ENCODE measurements around the gene RBMS3.

RBMS3 gene

GRCh38 chr3:29552051-29552450 lies 271.2 kb downstream of the RBMS3 start:
- no peak for TF ChIP-seq CTCF (IDR thresholded peaks at IDR 0.05)

GRCh38 chr3:29554566-29554965 lies 273.7 kb downstream of the RBMS3 start:
- no peak for TF ChIP-seq CTCF (IDR thresholded peaks at IDR 0.05)

- no peak for TF ChIP-seq CTCF (IDR thresholded peaks at IDR 0.05)
Observed at GRCh38 chr3:29555590-29555989, 274.7 kb downstream of the RBMS3 start.

- no peak for TF ChIP-seq CTCF (IDR thresholded peaks at IDR 0.05)
Observed at GRCh38 chr3:29557186-29557585, 276.3 kb downstream of the RBMS3 start.

GRCh38 chr3:29557825-29558224 lies 277.0 kb downstream of the RBMS3 start:
- TF ChIP-seq CTCF (IDR thresholded peaks at IDR 0.05), result no peak

- no peak for TF ChIP-seq CTCF (IDR thresholded peaks at IDR 0.05)
Observed at GRCh38 chr3:29559741-29560465, 279.0 kb downstream of the RBMS3 start.

- TF ChIP-seq CTCF (IDR thresholded peaks at IDR 0.05), result no peak
Observed at GRCh38 chr3:29561651-29562149, 280.8 kb downstream of the RBMS3 start.

Data from LNCAP (cell line).